ENCODE results near the gene EPB41L1. TPM values are rescaled to one million over a fixed set of nuclear protein-coding genes. Genes with fewer than 3 reads are reported as not detected.

Gene EPB41L1
- polyA plus RNA-seq, 1 donor from 2014 or later: 0.83 TPM

- no peaks in the 10 kb centered on the region for H3K27me3 Mint-ChIP-seq
- H3K36me3 Mint-ChIP-seq: no peaks in the 10 kb centered on the region
- H3K4me1 Mint-ChIP-seq: peaks cover 0 to 5% (median 3%) of the 10 kb centered on the region in 3 donors
- no peak overlapping the region for H3K27ac Mint-ChIP-seq
- no peaks in the 10 kb centered on the region for H3K9me3 Mint-ChIP-seq
- no peak overlapping the region for H3K4me3 Mint-ChIP-seq
Observed at GRCh38 chr20:36254076-36254475, 99.5 kb downstream of the EPB41L1 start.

- Mint-ChIP-seq H3K9me3 (no peaks in the 10 kb centered on the region), H3K27me3 (no peaks in the 10 kb centered on the region), H3K36me3 (no peaks in the 10 kb centered on the region), H3K4me3 (no peak overlapping the region), H3K27ac (no peak overlapping the region), H3K4me1 (peaks cover 0 to 3% (median 0%) of the 10 kb centered on the region in 3 donors)
Observed at GRCh38 chr20:36255445-36255844, 100.9 kb downstream of the EPB41L1 start.

- no peaks in the 10 kb centered on the region for H3K4me1 Mint-ChIP-seq
- H3K36me3 Mint-ChIP-seq: no peaks in the 10 kb centered on the region
- no peaks in the 10 kb centered on the region for H3K9me3 Mint-ChIP-seq
- H3K4me3 Mint-ChIP-seq: no peak overlapping the region
- no peaks in the 10 kb centered on the region for H3K27me3 Mint-ChIP-seq
- no peak overlapping the region for H3K27ac Mint-ChIP-seq
Observed at GRCh38 chr20:36259177-36260061, 104.9 kb downstream of the EPB41L1 start.

GRCh38 chr20:36260316-36260715, 105.8 kb downstream of the EPB41L1 start:
- H3K9me3 Mint-ChIP-seq: no peaks in the 10 kb centered on the region
- H3K27me3 Mint-ChIP-seq: no peaks in the 10 kb centered on the region
- no peak overlapping the region for H3K4me3 Mint-ChIP-seq
- no peaks in the 10 kb centered on the region for H3K36me3 Mint-ChIP-seq
- no peak overlapping the region for H3K27ac Mint-ChIP-seq
- no peaks in the 10 kb centered on the region for H3K4me1 Mint-ChIP-seq

- no peaks in the 10 kb centered on the region for H3K4me1 Mint-ChIP-seq
- no peaks in the 10 kb centered on the region for H3K27me3 Mint-ChIP-seq
- H3K27ac Mint-ChIP-seq: no peak overlapping the region
Observed at GRCh38 chr20:36261389-36262105, 107.0 kb downstream of the EPB41L1 start.

GRCh38 chr20:36262440-36262839, 107.9 kb downstream of the EPB41L1 start:
- Mint-ChIP-seq H3K27me3 (no peaks in the 10 kb centered on the region), H3K9me3 (no peaks in the 10 kb centered on the region), H3K27ac (no peak overlapping the region), H3K36me3 (no peaks in the 10 kb centered on the region), H3K4me3 (no peak overlapping the region), H3K4me1 (no peaks in the 10 kb centered on the region)

More at GRCh38 chr20:36261389-36262105, 107.0 kb downstream of the EPB41L1 start:
- Mint-ChIP-seq H3K4me3 (no peak overlapping the region), H3K36me3 (no peaks in the 10 kb centered on the region), H3K9me3 (no peaks in the 10 kb centered on the region)

GRCh38 chr20:36264426-36265246, 110.1 kb downstream of the EPB41L1 start:
- H3K27ac Mint-ChIP-seq: no peak overlapping the region
- H3K9me3 Mint-ChIP-seq: no peaks in the 10 kb centered on the region
- H3K4me3 Mint-ChIP-seq: no peak overlapping the region
- H3K4me1 Mint-ChIP-seq: no peaks in the 10 kb centered on the region
- no peaks in the 10 kb centered on the region for H3K27me3 Mint-ChIP-seq
- no peaks in the 10 kb centered on the region for H3K36me3 Mint-ChIP-seq

GRCh38 chr20:36266189-36266588, 111.6 kb downstream of the EPB41L1 start:
- Mint-ChIP-seq H3K4me3 (no peak overlapping the region), H3K4me1 (no peaks in the 10 kb centered on the region), H3K27me3 (no peaks in the 10 kb centered on the region), H3K27ac (no peak overlapping the region), H3K36me3 (no peaks in the 10 kb centered on the region), H3K9me3 (no peaks in the 10 kb centered on the region)

- Mint-ChIP-seq H3K9me3 (no peaks in the 10 kb centered on the region), H3K27me3 (no peaks in the 10 kb centered on the region), H3K4me3 (no peak overlapping the region), H3K27ac (no peak overlapping the region), H3K4me1 (no peaks in the 10 kb centered on the region), H3K36me3 (no peaks in the 10 kb centered on the region)
Observed at GRCh38 chr20:36267605-36268381, 113.3 kb downstream of the EPB41L1 start.

GRCh38 chr20:36268440-36269342, 114.2 kb downstream of the EPB41L1 start:
- no peak overlapping the region for H3K4me3 Mint-ChIP-seq
- no peaks in the 10 kb centered on the region for H3K9me3 Mint-ChIP-seq
- H3K27ac Mint-ChIP-seq: no peak overlapping the region
- no peaks in the 10 kb centered on the region for H3K4me1 Mint-ChIP-seq
- H3K36me3 Mint-ChIP-seq: no peaks in the 10 kb centered on the region
- peaks cover 2% of the 10 kb centered on the region for H3K27me3 Mint-ChIP-seq

GRCh38 chr20:36269507-36269906, 115.0 kb downstream of the EPB41L1 start:
- Mint-ChIP-seq H3K4me1 (no peaks in the 10 kb centered on the region), H3K9me3 (no peaks in the 10 kb centered on the region), H3K27me3 (peaks cover 2% of the 10 kb centered on the region), H3K27ac (no peak overlapping the region), H3K4me3 (no peak overlapping the region), H3K36me3 (no peaks in the 10 kb centered on the region)

- Mint-ChIP-seq H3K4me3 (no peak overlapping the region), H3K36me3 (no peaks in the 10 kb centered on the region), H3K27ac (no peak overlapping the region)
Observed at GRCh38 chr20:36270744-36271638, 116.5 kb downstream of the EPB41L1 start.

More at GRCh38 chr20:36270744-36271638, 116.5 kb downstream of the EPB41L1 start:
- H3K9me3 Mint-ChIP-seq: no peaks in the 10 kb centered on the region
- peaks cover 9% of the 10 kb centered on the region for H3K27me3 Mint-ChIP-seq
- H3K4me1 Mint-ChIP-seq: no peaks in the 10 kb centered on the region

Data from IgD-negative memory B cell (primary cell).